Measurements from ENCODE around the gene PRRT1B. TPM values are rescaled to one million over a fixed set of nuclear protein-coding genes. Genes with fewer than 3 reads are reported as not detected.

The PRRT1B gene
- total and polyA plus RNA-seq, 9 donors: 0.61 to 4.1 TPM; not detected in 7

- TF ChIP-seq POLR2A (IDR thresholded peaks at IDR 0.05) (no peak), CTCF (IDR thresholded peaks at IDR 0.05) (no peak), EP300 (IDR thresholded peaks at IDR 0.05) (no peak)
- 86 to 89% (median 89%) methylated on average over 25 of the region's 25 CpGs for WGBS, 3 donors
These were observed 32.0 kb downstream of the PRRT1B start for GRCh38 chr9:131577005-131578000.

GRCh38 chr9:131578021-131578420 is 32.7 kb downstream of the PRRT1B start:
- no peak overlapping the region for H3K4me3 ChIP-seq
- no peak for TF ChIP-seq CTCF (IDR thresholded peaks at IDR 0.05)
- peak in 1 of 5 donors; percentile 9 for DNase-seq
- no peaks in the 10 kb centered on the region for H3K4me1 ChIP-seq (ENCODE audit: insufficient read depth)
- intact Hi-C loops (cut with DNase I): no loop called here
- WGBS, 3 donors: 91 to 95% (median 92%) methylated on average over 13 of the region's 13 CpGs
- no peaks in the 10 kb centered on the region for H3K9me3 ChIP-seq
- H3K36me3 ChIP-seq: no peaks in the 10 kb centered on the region
- H3K27me3 ChIP-seq: no peaks in the 10 kb centered on the region
- no peak overlapping the region for H3K27ac ChIP-seq

More at GRCh38 chr9:131577005-131578000, 32.0 kb downstream of the PRRT1B start:
- H3K27me3 ChIP-seq: no peaks in the 10 kb centered on the region
- DNase-seq: peak in 1 of 5 donors; percentile 9
- H3K36me3 ChIP-seq: no peaks in the 10 kb centered on the region
- intact Hi-C loops (cut with DNase I): no loop called here
- H3K4me1 ChIP-seq (ENCODE audit: insufficient read depth): no peaks in the 10 kb centered on the region
- no peaks in the 10 kb centered on the region for H3K9me3 ChIP-seq
- no peak overlapping the region for H3K4me3 ChIP-seq
- no peak overlapping the region for H3K27ac ChIP-seq

- intact Hi-C loops (cut with DNase I): no loop called here
- Histone ChIP-seq H3K9me3 (no peaks in the 10 kb centered on the region), H3K4me3 (no peak overlapping the region), H3K27me3 (no peaks in the 10 kb centered on the region), H3K27ac (no peak overlapping the region), H3K4me1 (ENCODE audit: insufficient read depth) (no peaks in the 10 kb centered on the region), H3K36me3 (no peaks in the 10 kb centered on the region)
- TF ChIP-seq POLR2A (IDR thresholded peaks at IDR 0.05): no peak
- no peak for TF ChIP-seq CTCF (IDR thresholded peaks at IDR 0.05)
- no peak for TF ChIP-seq EP300 (IDR thresholded peaks at IDR 0.05)
- DNase-seq: peak in 2 of 5 donors; percentile 19 to 64
- 49 to 59% (median 57%) methylated on average over 26 of the region's 26 CpGs for WGBS, 3 donors
These were observed 33.6 kb downstream of the PRRT1B start for GRCh38 chr9:131578731-131579504.

- Histone ChIP-seq H3K27me3 (no peaks in the 10 kb centered on the region), H3K36me3 (no peaks in the 10 kb centered on the region), H3K27ac (no peak overlapping the region), H3K4me3 (no peak overlapping the region), H3K4me1 (ENCODE audit: insufficient read depth) (no peaks in the 10 kb centered on the region), H3K9me3 (no peaks in the 10 kb centered on the region)
- 75 to 95% (median 81%) methylated on average over 5 to 8 of the region's 8 CpGs for WGBS, 3 donors
- intact Hi-C loops (cut with DNase I): no loop called here
- no peak for DNase-seq
- TF ChIP-seq EP300 (IDR thresholded peaks at IDR 0.05) (no peak), CTCF (IDR thresholded peaks at IDR 0.05) (no peak)
These were observed 34.5 kb downstream of the PRRT1B start for GRCh38 chr9:131579789-131580211.
